Sciatic nerve (tissue), 1 donor: ENCODE measurements around the gene LY9. TPM values are rescaled to one million over a fixed set of nuclear protein-coding genes. Genes with fewer than 3 reads are reported as not detected.

Experiments used
- total RNA-seq: library from RNA; stranded (reverse); fragmentation: NEBNext Ultra II Directional; extraction: Animal tissue kit (Norgen Biotek cat#: 25700); gene quantifications from one replicate; pipeline ENCODE4 v1.2.1, GENCODE V29; 2021
- donor health status: DM: no; HTN: no; CAD: no.

The LY9 gene
- total RNA-seq, 1 donor from 2014 or later: 1.2 TPM

Other genes with a start within 250 kb of the LY9 start
- gene CD84, start 216.7 kb upstream of the LY9 start, total RNA-seq: 13.5 TPM
- gene SLAMF1, start 149.1 kb upstream of the LY9 start, total RNA-seq: 0.71 TPM
- gene CD48, start 84.4 kb upstream of the LY9 start, total RNA-seq: 6.8 TPM
- gene SLAMF7, start 56.9 kb upstream of the LY9 start, total RNA-seq: 1.6 TPM
- 0.98 TPM for gene CD244, start 66.7 kb downstream of the LY9 start, total RNA-seq
- 1.5 TPM for gene ITLN1, start 89.0 kb downstream of the LY9 start, total RNA-seq
- not detected for gene ITLN2, start 158.6 kb downstream of the LY9 start, total RNA-seq
- 20.3 TPM for gene F11R, start 225.0 kb downstream of the LY9 start, total RNA-seq
- 13.1 TPM for gene TSTD1, start 242.8 kb downstream of the LY9 start, total RNA-seq
- 58.0 TPM for gene USF1, start 249.8 kb downstream of the LY9 start, total RNA-seq